Measurements from ENCODE around the gene TXNDC16.

Gene TXNDC16

DNA sequence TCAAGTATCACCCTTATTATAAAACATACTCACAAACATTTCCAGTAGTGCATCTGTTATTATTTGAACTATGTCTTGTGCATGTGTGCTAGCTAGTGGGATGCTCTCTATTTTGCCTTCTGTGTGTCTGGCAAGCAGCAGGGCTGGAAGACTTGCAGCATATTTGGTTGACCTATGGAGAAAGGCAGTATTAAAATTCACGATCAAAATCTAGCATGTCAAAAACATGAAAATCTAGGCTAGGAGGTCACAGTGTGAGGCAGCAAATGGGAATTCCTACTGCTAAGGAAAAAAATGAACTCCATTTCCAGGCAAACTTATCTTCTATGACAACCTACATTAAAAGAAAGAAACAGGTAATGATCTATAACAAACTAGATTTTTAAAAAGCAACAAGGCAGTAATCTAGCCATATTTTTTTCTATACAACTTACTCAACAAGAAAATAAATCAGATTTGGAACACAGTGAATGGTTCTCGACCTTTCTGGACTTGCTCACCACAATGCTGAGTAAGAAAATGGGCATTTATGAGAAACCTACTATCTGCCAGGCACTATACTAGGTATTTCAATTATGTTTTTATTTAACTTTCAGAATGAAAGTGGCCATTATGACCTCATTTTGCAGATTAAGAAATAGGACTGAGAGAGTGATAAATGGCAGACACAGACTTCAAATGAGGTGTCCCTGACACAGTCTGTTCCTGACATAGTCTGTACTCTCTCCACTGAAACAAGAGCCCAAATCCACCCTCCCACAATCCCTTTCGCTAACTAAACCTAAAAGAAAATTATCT lies 96.8 kb downstream of the TXNDC16 start:
- DNase-seq (ENCODE audit: low read depth) = no peak

DNA sequence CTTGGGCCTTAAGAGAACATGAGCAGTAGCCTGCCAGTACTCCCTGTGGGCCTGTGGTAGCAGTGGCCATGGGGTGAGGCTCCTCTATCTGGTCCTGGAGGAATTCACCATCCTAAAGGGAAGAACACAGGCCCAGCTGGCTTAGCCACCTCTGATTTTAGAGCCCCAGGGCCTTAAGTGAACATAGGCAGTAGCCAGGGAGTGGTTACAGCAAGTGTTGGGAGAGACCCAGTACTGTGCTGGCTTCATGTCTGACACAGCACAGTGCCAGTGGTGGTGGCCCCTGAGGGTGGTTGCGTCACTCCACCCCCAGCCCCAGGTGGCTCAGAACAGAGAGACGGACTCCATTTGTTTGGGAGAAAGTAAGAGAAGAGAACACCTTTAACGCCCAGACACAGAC lies 105.1 kb downstream of the TXNDC16 start:
- DNase-seq (ENCODE audit: low read depth) = no peak

DNA sequence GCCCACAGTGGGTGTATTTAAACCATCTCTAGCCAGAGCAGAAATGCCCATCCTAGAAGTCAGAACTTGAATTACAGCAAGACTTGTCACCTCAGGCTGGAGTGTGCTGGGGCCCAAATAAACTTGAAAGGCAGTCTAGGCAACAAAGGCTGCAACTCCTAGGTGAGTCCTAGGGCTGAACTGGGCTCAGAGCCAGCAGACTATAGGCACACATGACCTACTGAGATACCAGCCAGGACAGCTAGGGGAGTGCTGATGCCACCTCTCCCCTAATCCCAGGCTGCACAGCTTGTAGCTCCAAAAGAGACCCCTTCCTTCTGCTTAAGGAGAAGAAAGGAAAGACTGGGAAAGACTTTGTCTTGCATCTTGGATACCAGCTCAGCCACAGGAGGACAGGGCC lies 106.0 kb downstream of the TXNDC16 start:
- no peak for DNase-seq (ENCODE audit: low read depth)

DNA sequence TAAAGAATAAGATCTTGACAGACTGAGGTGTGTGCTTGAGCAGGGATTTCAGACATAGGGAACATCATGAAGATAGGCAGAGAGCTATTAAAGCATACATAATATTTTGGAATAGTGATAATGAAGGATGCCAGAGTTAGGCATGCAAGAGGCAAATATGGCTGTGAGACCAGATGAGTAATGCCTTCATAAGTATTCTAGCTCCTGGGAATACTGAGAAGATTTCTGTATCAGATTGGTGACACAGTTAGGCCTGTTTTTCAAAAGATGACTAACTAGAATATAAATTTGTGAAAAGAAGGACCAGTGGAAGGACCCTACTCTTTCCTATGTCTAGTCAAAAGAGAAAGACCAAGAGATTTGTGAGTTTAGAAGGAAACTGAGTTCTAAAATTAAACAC lies 108.8 kb downstream of the TXNDC16 start:
- DNase-seq (ENCODE audit: low read depth) = no peak

DNA sequence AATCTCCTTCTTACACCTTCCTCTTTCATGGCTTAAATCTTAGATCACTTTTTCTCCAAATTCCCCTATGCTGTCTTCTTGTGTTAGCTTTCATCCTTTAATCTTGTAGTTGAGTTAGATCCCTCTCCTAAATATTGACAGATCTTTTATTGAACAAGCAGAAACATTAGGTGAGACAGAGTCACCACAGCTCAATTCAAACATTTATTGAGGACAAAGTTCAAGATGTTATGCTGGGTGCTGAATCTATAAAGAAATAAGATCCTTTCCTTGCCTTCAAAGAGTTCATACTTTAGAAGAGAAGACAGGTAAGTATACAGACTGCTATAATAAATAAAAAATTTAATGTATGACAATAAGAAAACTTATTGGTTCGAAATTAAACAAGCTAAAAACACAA lies 109.7 kb downstream of the TXNDC16 start:
- no peak for DNase-seq (ENCODE audit: low read depth)

DNA sequence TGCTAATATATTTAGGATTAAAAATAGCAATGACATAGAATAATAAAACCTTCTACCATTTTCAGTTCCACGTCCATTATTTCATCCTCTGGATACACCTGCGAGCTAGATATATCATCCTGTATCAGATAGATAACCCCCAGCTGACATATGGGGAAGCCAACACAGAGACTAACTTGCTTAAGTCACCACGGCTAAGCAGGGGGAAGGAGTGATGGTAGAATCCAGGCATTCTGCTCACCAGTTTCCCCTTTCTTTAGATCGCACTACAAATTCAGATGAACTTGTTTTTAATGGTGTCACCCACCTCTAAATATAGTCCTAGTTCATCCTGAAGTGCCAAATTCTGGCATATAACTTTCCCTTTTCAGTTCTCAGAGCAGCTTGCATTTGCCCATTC lies 110.1 kb downstream of the TXNDC16 start:
- DNase-seq (ENCODE audit: low read depth) = no peak

DNA sequence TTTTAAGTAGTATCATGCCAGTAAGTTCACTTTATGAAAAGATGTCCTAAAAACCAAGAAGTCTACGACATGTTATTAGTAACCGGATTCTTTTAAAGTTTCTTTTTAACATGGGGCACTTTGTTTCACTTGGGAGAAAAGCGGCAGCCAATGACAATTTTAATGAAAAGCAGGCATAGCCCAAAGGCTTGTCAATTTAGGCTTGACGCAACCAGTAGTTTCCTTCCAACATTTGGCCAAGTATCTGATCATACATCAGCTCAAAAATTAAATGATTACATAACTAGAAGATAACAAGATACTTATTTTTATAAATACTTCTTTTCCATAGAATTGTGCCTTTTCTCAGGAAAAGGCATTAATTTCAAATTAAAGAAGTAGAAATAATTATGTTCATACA lies 112.8 kb downstream of the TXNDC16 start:
- DNase-seq (ENCODE audit: low read depth) = no peak

DNA sequence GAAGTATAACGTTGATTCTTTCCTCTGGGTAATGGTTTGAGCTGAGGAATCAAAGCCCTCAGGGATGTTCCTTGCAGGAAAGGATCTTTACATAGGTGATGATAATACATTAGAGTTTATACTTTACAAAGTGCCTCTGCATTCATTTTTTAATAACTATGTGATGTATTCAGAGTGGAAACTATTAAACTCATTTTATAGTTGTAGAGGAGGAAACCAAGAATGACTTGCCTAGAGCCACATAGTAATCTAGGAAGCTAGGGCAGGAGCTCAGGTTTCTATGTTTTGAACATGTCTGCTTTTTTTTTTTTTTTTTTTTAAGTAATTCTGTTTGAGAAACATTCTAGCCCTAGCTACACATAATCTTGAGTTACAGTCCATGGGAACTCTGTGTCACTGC lies 117.3 kb downstream of the TXNDC16 start:
- DNase-seq (ENCODE audit: low read depth) = no peak

DNA sequence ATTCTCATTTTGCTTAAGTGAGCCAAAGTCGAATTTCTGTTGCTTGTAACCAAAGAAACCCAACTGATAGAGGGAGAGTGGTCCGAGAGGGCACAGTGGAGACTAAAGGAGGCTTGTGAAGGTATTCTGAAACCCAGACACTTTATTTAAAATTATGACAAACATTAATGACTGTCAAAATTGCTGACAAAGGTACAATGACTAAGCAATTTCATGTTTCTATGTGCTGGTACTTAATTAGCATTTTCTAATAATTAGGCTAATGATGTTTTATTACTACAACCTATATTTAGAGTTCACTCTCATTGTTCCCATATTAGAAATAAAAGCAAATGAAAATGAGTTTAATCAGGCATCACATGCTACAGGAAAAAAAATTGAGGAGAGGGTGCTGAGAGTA lies 121.8 kb downstream of the TXNDC16 start:
- no peak for DNase-seq (ENCODE audit: low read depth)

DNA sequence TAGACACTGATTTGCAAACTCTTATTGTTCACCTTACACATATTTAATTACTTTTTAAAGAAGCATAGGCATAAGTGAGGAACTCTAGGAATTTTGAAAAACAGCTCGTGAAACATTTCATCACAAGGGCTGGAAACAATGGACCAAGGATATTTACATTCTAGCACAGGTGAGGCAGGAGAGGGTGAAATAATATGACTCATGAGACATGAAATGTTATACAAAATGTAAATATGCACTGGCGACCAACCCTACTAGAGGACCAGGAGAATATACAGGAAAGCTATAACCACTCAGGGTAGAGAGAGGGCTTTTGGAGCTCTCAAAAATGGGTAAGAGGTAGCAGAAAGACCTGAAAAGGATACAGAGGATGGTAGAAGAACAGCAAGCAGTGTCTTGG lies 122.9 kb downstream of the TXNDC16 start:
- no peak for DNase-seq (ENCODE audit: low read depth)

DNA sequence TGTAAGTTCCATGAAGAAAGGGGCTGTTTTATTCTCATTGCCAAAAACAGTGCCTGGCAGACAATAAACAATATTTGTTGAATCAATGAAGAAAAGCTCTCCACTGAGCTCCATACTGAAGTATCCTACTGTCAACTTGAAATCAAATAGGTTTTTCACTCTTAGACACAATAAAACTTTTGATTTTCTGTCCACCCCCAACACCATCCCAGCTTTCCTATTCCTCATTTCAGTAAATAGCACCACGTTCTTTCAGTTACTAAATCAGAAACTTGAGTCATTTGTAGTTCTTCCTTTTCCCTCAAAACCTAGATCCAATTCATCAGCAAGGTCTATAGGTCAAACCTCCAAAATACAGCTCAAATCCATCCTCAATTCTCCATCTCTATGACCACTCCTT lies 124.8 kb downstream of the TXNDC16 start:
- no peak for DNase-seq (ENCODE audit: low read depth)

DNA sequence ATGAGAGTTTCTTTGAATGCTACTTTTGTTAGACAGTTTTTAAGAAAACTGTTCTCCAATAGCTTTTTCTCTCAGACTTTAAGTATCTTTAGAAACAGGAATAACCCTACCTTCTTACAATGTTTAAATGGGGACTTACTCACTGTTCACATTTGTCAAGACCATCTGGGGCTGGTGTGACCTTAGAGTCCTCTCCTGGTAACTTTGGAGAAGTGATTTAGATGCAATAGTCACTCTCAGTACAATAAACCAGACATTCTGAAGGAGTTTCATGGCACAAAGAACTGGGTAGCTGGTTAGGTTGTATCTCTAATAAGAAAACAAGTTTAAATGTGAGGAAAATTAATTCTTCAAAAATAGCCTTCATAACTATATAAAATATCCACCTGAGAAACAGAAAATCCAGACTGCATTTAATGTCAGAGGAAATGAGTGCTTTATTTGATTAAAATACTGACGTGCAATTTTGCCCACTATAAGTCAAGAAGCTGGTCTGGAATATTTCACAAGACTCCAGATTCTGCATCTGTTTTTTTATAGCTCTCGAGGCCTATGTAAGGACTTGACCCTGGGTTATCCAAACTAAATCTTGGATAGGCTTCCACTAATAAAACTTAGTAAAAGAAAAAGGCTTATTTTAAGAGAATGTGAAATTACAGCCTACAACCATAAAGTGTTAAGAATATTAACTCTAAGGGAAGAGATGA lies 129.5 kb downstream of the TXNDC16 start:
- no peak for DNase-seq (ENCODE audit: low read depth)

DNA sequence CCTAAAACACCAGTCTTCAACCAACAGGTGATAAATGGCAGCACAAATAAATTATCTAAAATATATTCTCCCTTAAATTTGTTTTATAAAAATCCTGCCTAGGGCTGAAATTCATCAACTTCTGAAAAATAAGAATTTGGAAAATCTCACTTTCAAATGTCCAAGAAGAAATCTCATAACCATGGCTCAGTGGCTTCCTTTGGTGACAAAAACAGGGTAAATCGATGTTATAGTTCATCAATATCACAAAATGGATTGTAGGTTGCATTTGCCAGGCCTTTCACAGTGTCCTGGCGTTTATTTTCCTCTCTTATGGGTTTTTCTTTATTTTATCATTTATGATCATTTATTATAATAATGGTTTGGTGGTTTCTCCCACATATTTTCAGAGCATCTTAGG lies 135.2 kb downstream of the TXNDC16 start:
- no peak for DNase-seq (ENCODE audit: low read depth)

DNA sequence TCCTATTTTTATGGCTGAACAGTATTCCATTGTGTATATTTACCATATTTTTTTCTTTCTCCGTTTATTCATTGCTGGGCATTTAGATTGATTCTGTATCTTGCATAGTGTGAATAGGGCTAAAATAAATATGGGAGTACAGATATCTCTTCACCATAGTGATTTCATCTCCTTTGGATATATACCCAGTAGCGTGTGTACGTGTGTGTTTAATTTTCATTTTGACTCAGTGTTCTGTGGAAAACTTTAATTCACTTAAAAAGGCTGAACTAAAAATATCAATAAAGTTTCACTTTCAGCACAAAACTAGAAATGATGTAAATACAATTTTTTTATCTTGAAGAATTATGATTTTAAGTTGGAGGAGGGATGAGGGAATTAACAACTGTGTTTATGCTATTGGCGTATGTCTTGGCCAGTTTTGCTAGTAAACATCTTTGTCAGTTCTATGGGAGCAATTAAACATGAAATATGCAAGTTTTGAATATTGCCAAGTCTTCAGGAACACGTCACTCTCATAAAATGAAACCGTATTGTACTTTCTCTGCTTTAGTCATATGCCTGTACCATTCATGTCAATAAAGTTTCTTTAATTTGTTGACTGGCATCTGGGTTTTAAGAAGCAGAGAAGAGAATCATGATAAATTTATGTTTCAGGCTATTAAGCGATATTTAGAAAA lies 138.4 kb downstream of the TXNDC16 start:
- DNase-seq (ENCODE audit: low read depth) = no peak

DNA sequence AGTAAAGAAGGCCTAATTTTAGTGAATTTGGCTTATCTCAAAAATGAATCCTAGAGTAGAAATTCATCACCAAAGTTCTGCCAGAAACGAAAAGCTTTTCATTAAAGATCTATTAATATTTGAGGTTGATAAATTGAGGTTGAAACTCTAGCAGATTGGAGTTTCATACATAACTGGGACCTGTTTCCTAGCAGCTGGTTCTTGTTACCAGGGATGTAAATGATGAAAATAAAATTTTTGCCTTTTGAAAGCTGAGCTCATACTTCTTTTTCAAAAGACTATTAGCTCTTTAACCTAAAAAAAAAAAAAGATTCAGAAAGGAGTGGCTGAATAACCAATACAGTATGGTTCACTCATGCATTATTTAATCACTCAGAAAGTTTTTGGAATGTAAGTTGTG lies 139.9 kb downstream of the TXNDC16 start:
- DNase-seq (ENCODE audit: low read depth) = no peak

DNA sequence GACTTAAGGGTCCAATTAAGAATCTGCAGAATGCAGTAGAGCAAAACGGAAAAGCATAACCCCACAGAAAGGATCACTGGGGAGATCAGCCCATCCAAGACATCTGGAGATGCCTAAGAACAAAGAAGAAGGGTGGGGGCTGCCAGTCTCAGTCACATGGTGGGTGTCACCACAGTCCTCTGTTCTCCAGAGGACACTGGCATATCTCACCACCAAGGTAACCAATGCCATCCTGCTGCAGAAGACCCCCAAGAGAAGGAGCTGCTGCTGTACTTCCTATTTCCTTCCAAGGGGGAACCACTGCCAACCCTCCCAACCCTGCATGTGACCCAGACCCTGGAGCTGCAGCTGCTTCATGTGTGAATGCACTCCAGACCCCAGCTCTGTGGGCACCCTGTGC lies 147.0 kb downstream of the TXNDC16 start:
- DNase-seq (ENCODE audit: low read depth) = no peak

DNA sequence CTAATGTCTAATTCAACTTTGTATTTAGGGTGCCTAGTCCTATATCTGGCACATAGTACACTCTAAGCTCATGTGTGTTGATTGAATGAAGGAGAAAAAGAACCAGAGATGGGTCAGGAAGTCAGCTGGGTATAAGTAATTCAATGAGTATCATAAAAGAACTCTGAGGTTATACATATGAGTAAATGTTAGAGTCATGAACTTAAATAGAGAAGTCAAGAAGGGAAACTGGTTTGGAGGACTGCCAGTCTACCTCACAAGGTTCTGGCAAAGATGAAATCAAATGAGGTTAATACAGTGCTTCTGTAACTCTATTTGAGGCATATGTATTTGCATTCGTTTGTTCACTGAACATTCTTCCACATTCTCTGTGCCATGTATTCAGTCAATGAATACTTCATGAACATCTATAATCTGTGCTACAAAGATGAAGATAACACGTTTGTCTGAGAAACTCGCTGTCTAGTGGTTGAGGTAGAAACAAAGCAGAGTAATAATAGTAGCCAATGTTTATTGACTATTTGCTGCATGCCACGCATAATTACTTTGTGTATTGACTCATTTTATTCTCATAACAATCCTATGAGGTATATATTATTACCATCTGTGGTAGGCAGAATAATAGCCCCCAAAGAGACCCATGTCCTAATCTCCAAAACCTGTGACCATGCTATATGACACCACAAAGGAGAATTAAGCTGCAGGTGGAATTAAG lies 149.3 kb downstream of the TXNDC16 start:
- no peak for DNase-seq (ENCODE audit: low read depth)

DNA sequence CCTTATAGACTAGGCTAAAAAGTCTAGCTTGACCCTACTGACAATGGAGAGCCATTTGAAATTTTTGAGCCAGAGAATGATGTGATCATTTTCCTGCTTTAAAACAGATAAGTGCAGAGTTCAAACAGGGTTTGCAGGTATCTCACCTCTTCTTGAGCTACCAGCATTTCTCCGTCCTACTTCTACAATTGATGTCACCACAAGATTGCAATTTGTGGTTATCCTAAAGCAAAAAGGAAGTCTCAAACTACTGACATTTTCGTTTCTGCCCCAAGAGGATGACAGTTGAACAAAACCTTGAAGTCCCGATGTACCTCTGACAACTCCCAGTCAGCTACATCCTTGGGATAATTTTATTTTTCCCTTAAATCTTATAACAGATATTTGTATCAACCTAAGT lies 151.5 kb downstream of the TXNDC16 start:
- no peak for DNase-seq (ENCODE audit: low read depth)

DNA sequence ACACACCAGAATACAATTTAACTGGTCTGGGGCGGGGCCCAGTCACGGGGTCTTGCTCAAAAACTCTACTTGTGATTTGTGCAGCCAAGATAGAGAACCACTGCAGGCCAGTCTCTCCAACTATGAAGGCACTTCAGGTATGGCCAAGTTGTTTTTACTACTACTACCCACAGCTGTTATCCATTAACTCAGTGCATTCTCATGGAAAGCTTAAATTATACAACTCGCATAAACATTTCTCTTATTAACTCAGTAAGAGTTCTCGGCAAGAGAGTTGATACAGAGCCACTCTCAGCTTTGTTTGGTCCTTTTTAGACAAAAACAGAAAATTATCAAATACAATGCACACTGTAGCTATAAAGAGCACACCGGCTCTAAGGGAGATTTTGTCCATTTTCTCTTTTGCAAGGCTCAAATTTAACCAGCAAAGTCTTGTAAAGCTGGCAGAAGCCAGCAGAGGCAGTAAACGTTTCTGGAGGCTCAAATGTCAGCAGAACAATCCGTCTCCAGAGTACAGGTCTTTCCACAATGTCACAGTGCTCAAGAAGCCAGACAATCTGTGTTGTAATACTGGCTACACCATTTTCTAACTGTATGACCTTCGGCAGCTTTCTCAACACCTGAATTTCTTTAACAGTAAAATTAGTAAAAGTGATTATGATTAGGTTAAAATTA lies 152.2 kb downstream of the TXNDC16 start:
- no peak for DNase-seq (ENCODE audit: low read depth)

DNA sequence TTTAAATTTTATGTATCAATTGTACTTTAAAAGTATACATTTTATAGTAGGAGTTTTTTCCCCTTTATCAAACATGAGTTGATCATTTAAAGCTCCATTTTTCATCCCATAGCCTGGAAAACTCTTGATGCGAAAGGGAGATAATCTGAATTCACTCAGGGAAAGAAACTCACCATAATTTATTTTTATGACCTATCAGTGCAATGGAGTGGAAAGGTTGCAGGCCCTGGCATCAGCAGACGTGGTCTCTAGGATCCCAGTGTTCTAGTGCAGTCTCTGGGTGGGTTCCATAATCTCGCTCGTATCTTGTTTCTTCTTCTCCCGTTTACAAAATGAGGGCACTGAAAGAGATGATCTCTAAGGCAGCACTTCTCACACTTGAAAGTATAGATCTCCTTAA lies 153.2 kb downstream of the TXNDC16 start:
- no peak for DNase-seq (ENCODE audit: low read depth)

DNA sequence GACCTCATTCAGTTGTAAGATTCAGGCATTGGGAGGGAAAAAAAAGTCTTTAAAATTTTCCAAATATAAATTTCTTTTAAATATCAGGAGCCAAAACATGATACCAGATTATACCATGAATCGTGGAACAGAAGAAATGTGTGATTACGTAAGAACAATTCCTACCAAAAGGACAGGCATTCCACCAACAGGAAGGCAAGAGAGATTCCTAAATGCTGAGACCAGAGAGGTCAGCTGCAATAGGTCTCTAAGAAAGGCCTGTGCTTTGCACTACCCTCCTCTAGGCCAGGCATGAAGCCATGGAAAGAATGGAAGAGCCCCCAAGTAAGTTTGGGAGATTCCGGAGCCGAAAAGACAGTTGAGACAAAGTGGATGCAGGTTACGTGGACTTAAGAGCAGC lies 154.5 kb downstream of the TXNDC16 start:
- no peak for DNase-seq (ENCODE audit: low read depth)

DNA sequence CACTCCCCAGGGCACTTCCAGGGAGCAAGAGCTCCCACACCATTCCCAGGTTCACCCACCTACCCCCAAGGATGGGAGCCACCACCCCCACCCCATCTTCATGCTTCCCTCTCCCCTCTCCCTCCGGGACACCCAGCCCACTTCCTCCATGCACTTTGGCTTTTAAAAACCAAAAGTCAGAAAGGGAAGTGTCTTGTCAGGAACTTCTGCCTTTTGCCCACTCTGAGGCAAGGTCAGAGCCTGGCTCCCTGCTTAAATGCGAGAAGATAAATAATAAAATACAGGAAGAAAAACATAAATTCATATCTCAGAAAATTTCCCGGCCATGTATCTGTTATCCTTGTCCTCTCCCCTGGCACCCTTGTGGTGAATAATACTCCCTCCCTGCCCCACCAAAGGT lies 156.6 kb downstream of the TXNDC16 start:
- no peak for DNase-seq (ENCODE audit: low read depth)

Measured in activated T-helper 9 cell treated with anti-CD3 and anti-CD28 coated beads, Interleukin-2, amount 50 U/mL, for 16 hours (primary cell).